Measurements from ENCODE around the gene SORCS3.

Gene SORCS3

GRCh38 chr10:105262666-105263065, 621.6 kb downstream of the SORCS3 start:
- Histone ChIP-seq H3K4me2 (ENCODE audit: low read length) (no peak overlapping the region), H4K20me1 (ENCODE audit: control insufficient read depth, insufficient read depth, low read depth, low read length) (no peaks in the 10 kb centered on the region), H3K4me3 (ENCODE audit: low read length) (no peak overlapping the region), H3K4me1 (ENCODE audit: control insufficient read depth, low read length) (no peaks in the 10 kb centered on the region), H3K27me3 (ENCODE audit: control insufficient read depth, low read length) (no peaks in the 10 kb centered on the region), H3K27ac (ENCODE audit: low read depth, low read length) (no peak overlapping the region), H3F3A (ENCODE audit: control insufficient read depth, insufficient read depth) (no peaks in the 10 kb centered on the region), H3K9me2 (replicated peaks; ENCODE audit: control insufficient read depth, low read length) (no peaks in the 10 kb centered on the region), H3K36me3 (ENCODE audit: control insufficient read depth, low read length) (no peaks in the 10 kb centered on the region), H3K79me2 (ENCODE audit: control insufficient read depth, low read length) (no peaks in the 10 kb centered on the region), H3K9me3 (ENCODE audit: control insufficient read depth, insufficient read depth, low read length) (no peaks in the 10 kb centered on the region)
- TF ChIP-seq EZH2phosphoT487 (IDR thresholded peaks at IDR 0.05; ENCODE audit: borderline replicate concordance, low read length) = no peak
- no peak for TF ChIP-seq CTCF (IDR thresholded peaks at IDR 0.05; ENCODE audit: low read depth, low read length, poor library complexity, severe bottlenecking)

GRCh38 chr10:105266966-105267539, 626.0 kb downstream of the SORCS3 start:
- Histone ChIP-seq H3K27me3 (ENCODE audit: control insufficient read depth, low read length) (no peaks in the 10 kb centered on the region), H3K4me3 (ENCODE audit: low read length) (no peak overlapping the region), H3K4me2 (ENCODE audit: low read length) (no peak overlapping the region), H3K9me3 (ENCODE audit: control insufficient read depth, insufficient read depth, low read length) (no peaks in the 10 kb centered on the region), H3F3A (ENCODE audit: control insufficient read depth, insufficient read depth) (no peaks in the 10 kb centered on the region), H3K36me3 (ENCODE audit: control insufficient read depth, low read length) (no peaks in the 10 kb centered on the region), H3K27ac (ENCODE audit: low read depth, low read length) (no peak overlapping the region), H3K79me2 (ENCODE audit: control insufficient read depth, low read length) (no peaks in the 10 kb centered on the region), H3K4me1 (ENCODE audit: control insufficient read depth, low read length) (no peaks in the 10 kb centered on the region), H4K20me1 (ENCODE audit: control insufficient read depth, insufficient read depth, low read depth, low read length) (no peaks in the 10 kb centered on the region), H3K9me2 (replicated peaks; ENCODE audit: control insufficient read depth, low read length) (no peaks in the 10 kb centered on the region)
- TF ChIP-seq EZH2phosphoT487 (IDR thresholded peaks at IDR 0.05; ENCODE audit: borderline replicate concordance, low read length) (no peak), CTCF (IDR thresholded peaks at IDR 0.05; ENCODE audit: low read depth, low read length, poor library complexity, severe bottlenecking) (no peak)

GRCh38 chr10:105268961-105269360, 627.9 kb downstream of the SORCS3 start:
- Histone ChIP-seq H3K9me3 (ENCODE audit: control insufficient read depth, insufficient read depth, low read length) (no peaks in the 10 kb centered on the region), H3K79me2 (ENCODE audit: control insufficient read depth, low read length) (no peaks in the 10 kb centered on the region), H4K20me1 (ENCODE audit: control insufficient read depth, insufficient read depth, low read depth, low read length) (no peaks in the 10 kb centered on the region), H3K4me2 (ENCODE audit: low read length) (no peak overlapping the region), H3F3A (ENCODE audit: control insufficient read depth, insufficient read depth) (no peaks in the 10 kb centered on the region), H3K4me1 (ENCODE audit: control insufficient read depth, low read length) (no peaks in the 10 kb centered on the region), H3K4me3 (ENCODE audit: low read length) (no peak overlapping the region), H3K36me3 (ENCODE audit: control insufficient read depth, low read length) (no peaks in the 10 kb centered on the region), H3K27ac (ENCODE audit: low read depth, low read length) (no peak overlapping the region), H3K27me3 (ENCODE audit: control insufficient read depth, low read length) (no peaks in the 10 kb centered on the region), H3K9me2 (replicated peaks; ENCODE audit: control insufficient read depth, low read length) (no peaks in the 10 kb centered on the region)
- TF ChIP-seq CTCF (IDR thresholded peaks at IDR 0.05; ENCODE audit: low read depth, low read length, poor library complexity, severe bottlenecking) (no peak), EZH2phosphoT487 (IDR thresholded peaks at IDR 0.05; ENCODE audit: borderline replicate concordance, low read length) (no peak)
